Right atrium auricular region (tissue), 2 donors: ENCODE measurements around the gene ACSM6. TPM values are rescaled to one million over a fixed set of nuclear protein-coding genes. Genes with fewer than 3 reads are reported as not detected.
A peak's percentile ranks its signal among the peaks of the same experiment; 100 is the strongest.

Experiments
- DNase-seq: peaks from one replicate; pipeline ENCODE4 v3.0.0-alpha.2; 2019; ENCODE audit warnings: low spot score
- H3K27ac ChIP-seq, 2 donors: fragments of 200-600 bp; sonication (generic); 1 replicate in 1 of 2; 2 replicates in 1 of 2; pipeline ENCODE4 v1.5.1; 2016 to 2019
- H3K27me3 ChIP-seq, 2 donors: fragments of 200-600 bp; sonication (generic); one replicate each; pipeline versions ENCODE4 v1.5.1 to v1.6.0; 2017 to 2019
- H3K36me3 ChIP-seq: fragments of 200-600 bp; sonication (generic); one replicate; pipeline ENCODE4 v1.5.1; 2016
- H3K4me1 ChIP-seq, 2 donors: fragments of 200-600 bp; sonication (generic); one replicate each; pipeline versions ENCODE4 v1.5.1 to v1.6.0; 2017 to 2019
- H3K4me3 ChIP-seq, 2 donors: fragments of 200-600 bp; sonication (generic); 1 replicate in 1 of 2; 2 replicates in 1 of 2; pipeline ENCODE4 v1.5.1; 2017 to 2019; ENCODE audit warnings: mild to moderate bottlenecking in 1 of 2, moderate library complexity in 1 of 2
- H3K9me3 ChIP-seq, 2 donors: fragments of 200-600 bp; sonication (generic); one replicate each; pipeline ENCODE4 v1.5.1; 2019
- total RNA-seq, 2 donors: library from RNA; depleted of rRNA; stranded (reverse); fragments of >200 nt; gene quantifications; one replicate each; pipeline ENCODE4 v1.1.0, GENCODE V29; 2016
- TF ChIP-seq, protein P1 (sequence below), 2 donors: fragments of 200-600 bp; sonication (generic); IDR thresholded peaks; one replicate each; pipeline ENCODE4 v1.5.1; 2019; ENCODE audit warnings: antibody characterized with exemption in 2 of 2

Gene ACSM6
- total RNA-seq, 2 donors from 2014 or later, result not detected

DNA sequence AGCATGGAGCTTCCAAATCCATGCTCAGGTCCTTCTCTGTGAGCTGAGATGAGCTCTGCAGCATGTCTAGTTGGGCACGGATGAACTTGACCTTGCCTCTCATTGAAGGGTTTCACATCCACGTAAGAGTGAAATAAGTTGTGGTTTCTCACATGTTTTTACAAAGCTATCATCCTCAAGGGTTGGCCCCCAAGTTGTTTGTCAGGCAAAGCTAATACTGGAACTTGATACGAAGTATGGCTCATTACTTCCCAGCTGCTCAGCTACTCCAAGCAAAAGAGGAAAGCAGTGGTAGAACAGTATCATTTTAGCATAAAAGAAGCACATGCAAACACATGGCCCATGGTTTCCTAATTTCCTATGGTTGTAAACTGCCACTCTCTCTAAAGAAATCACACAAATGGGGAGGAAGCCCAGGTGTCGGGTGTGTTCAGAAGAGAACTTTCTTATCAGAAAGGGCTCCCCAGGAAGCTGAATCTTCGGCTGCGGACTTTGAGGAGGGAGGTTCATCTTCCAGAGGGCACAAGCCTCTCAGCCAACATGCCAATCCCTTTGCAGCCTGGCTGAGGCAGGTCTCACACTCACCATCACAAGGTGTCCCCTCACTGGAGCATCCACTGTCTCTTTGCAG lies 51.5 kb downstream of the ACSM6 start:
- no peak overlapping the region for H3K27ac ChIP-seq
- H3K27me3 ChIP-seq, result no peaks in the 10 kb centered on the region
- H3K9me3 ChIP-seq, result no peaks in the 10 kb centered on the region
- H3K36me3 ChIP-seq, result peaks cover 54% of the 10 kb centered on the region
- H3K4me1 ChIP-seq, result peaks cover 0 to 43% of the 10 kb centered on the region in 2 donors
- TF ChIP-seq, protein P1, sequence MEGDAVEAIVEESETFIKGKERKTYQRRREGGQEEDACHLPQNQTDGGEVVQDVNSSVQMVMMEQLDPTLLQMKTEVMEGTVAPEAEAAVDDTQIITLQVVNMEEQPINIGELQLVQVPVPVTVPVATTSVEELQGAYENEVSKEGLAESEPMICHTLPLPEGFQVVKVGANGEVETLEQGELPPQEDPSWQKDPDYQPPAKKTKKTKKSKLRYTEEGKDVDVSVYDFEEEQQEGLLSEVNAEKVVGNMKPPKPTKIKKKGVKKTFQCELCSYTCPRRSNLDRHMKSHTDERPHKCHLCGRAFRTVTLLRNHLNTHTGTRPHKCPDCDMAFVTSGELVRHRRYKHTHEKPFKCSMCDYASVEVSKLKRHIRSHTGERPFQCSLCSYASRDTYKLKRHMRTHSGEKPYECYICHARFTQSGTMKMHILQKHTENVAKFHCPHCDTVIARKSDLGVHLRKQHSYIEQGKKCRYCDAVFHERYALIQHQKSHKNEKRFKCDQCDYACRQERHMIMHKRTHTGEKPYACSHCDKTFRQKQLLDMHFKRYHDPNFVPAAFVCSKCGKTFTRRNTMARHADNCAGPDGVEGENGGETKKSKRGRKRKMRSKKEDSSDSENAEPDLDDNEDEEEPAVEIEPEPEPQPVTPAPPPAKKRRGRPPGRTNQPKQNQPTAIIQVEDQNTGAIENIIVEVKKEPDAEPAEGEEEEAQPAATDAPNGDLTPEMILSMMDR (IDR thresholded peaks at IDR 0.05), result no peak
- DNase-seq, result peak; percentile 49
- H3K4me3 ChIP-seq, result no peak overlapping the region

DNA sequence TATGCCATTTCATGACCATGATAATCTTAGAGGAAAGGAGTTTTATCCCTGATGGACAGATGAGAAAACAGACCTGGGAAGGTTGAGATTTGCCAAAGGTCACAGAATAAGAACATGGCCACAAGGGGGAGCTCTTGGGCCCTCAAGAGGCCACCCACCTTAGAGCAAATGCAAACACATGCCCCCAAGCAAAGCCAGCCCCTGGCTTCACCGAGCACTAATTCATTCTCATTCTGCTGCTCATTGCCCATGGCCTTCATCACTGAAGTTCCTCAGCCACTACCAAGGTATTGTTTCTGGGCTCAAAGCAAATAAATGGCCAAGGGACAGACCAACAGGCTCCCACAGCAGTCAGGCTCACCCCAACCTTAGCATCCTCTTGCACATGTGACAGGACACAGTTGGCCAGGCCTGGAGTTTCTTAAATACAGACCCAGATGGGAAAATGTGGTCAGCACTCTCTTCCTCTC lies 52.6 kb downstream of the ACSM6 start:
- Histone ChIP-seq H3K27me3 (no peaks in the 10 kb centered on the region), H3K36me3 (peaks cover 44% of the 10 kb centered on the region), H3K4me3 (no peak overlapping the region), H3K27ac (peak overlapping the region; percentile 59 to 65), H3K4me1 (peaks cover 0 to 49% of the 10 kb centered on the region in 2 donors), H3K9me3 (no peaks in the 10 kb centered on the region)
- TF ChIP-seq, protein P1 (IDR thresholded peaks at IDR 0.05), result peak; percentile 88 to 89
- DNase-seq, result peak; percentile 85

DNA sequence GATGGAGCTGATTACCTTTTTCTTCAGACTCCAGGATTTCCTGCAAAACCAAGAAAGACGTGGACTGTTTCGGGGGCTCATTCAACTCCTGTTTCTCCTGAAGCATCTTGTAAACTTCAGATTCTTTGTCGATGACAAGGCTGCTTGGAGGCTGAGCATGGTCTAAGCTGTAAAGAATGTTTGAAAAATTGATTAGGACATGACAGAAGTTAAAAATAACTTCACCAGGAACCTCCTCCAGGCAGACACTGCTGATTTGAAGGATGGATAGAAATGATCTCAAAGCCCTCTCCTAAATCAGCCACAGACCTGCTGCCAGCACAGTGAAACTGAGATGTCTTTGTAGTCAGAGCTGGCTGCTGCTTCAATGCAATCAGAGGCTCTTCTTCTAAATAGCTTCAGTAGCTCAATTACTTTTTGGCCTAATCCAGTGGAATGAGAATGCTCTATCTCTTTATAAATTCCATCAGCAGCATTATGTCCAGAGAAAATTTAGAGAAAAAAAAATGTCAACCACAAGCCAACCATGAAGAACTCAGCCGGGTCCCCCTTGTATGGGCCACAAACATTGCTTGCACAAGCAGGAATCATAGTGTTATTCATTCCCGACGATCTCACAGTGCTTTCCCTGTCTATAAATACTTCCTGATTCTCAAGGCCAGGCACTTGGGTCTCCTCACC lies 53.3 kb downstream of the ACSM6 start:
- peaks cover 0 to 55% of the 10 kb centered on the region in 2 donors for H3K4me1 ChIP-seq
- peak; percentile 55 for DNase-seq

DNA sequence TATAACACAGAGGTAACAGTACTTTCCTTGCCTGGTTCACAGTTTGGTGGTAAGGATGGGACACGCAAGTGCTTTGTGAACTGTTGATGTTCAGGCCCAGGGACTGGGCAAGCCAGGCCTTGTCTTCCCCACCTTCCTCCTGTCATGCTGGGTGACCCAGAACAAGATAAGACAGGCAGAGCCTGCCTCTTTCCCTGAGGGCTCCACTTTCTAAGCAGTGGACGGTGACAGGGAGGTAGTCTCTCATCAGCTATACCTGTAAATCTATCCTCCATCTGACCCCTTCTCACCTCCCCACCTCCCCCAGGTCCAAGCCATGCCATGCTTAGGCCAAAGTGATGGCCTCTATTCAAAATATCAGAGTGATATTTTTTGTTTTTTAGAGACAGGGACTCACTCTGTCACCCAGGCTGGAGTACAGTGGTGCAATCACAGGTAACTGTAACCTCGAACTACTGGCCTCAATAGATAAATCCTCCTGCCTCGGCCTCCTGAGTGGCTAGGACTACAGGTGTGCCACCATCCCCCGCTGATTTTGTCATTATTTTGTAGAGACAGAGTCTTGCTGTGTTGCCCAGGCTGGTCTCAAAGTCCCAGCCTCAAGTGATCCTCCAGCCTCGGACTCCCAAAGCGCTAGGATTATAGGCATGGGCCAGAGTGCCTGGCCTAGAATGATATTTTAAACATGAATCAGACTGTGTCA lies 54.0 kb downstream of the ACSM6 start:
- Histone ChIP-seq H3K27ac (peak overlapping the region; percentile 59 to 65), H3K4me1 (peaks cover 0 to 52% of the 10 kb centered on the region in 2 donors), H3K9me3 (no peaks in the 10 kb centered on the region), H3K4me3 (no peak overlapping the region), H3K27me3 (no peaks in the 10 kb centered on the region), H3K36me3 (peaks cover 33% of the 10 kb centered on the region)
- DNase-seq, result peak; percentile 60
- TF ChIP-seq, protein P1 (IDR thresholded peaks at IDR 0.05), result no peak

More for the DNA sequence above, 53.3 kb downstream of the ACSM6 start:
- peak overlapping the region; percentile 59 to 65 for H3K27ac ChIP-seq
- H3K36me3 ChIP-seq, result peaks cover 37% of the 10 kb centered on the region
- no peak overlapping the region for H3K4me3 ChIP-seq
- H3K27me3 ChIP-seq, result no peaks in the 10 kb centered on the region
- TF ChIP-seq, protein P1 (IDR thresholded peaks at IDR 0.05), result no peak
- H3K9me3 ChIP-seq, result no peaks in the 10 kb centered on the region

DNA sequence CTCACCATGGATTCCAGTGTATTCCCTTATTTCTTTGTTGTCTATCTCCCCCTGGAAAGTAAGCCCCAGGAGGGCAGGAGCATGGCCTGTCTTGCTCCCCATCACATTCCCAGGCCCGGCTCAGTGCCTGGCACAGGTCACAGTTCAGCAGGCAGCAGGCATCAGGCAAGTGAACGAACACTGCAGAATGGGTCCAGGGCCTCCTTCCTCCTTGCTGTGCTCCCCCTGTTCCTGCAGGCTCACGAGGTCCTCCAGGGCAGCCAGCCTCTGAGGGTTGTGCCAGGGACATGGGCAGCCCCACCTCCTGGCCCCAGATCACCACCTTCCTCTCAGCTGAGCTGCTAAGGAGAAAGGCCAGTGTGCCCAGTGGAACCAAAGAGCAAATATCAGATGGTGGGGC lies 55.0 kb downstream of the ACSM6 start:
- Histone ChIP-seq H3K9me3 (no peaks in the 10 kb centered on the region), H3K4me3 (no peak overlapping the region), H3K36me3 (peaks cover 29% of the 10 kb centered on the region), H3K27me3 (no peaks in the 10 kb centered on the region), H3K27ac (peak overlapping the region; percentile 59 to 65), H3K4me1 (peaks cover 0 to 52% of the 10 kb centered on the region in 2 donors)
- DNase-seq, result peak; percentile 57
- TF ChIP-seq, protein P1 (IDR thresholded peaks at IDR 0.05), result no peak
